ENCODE measurements around the gene POLR2L.

GRCh38 chr11:854601-855329 lies 12.4 kb upstream of the POLR2L start:
- TF ChIP-seq, protein P1, sequence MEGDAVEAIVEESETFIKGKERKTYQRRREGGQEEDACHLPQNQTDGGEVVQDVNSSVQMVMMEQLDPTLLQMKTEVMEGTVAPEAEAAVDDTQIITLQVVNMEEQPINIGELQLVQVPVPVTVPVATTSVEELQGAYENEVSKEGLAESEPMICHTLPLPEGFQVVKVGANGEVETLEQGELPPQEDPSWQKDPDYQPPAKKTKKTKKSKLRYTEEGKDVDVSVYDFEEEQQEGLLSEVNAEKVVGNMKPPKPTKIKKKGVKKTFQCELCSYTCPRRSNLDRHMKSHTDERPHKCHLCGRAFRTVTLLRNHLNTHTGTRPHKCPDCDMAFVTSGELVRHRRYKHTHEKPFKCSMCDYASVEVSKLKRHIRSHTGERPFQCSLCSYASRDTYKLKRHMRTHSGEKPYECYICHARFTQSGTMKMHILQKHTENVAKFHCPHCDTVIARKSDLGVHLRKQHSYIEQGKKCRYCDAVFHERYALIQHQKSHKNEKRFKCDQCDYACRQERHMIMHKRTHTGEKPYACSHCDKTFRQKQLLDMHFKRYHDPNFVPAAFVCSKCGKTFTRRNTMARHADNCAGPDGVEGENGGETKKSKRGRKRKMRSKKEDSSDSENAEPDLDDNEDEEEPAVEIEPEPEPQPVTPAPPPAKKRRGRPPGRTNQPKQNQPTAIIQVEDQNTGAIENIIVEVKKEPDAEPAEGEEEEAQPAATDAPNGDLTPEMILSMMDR (IDR thresholded peaks at IDR 0.05): no peak
- no peak for TF ChIP-seq POLR2A (IDR thresholded peaks at IDR 0.05)

Data from uterus (tissue), 2 donors.